GM18505 (cell line): ENCODE results near the gene EVX2.

Experiments used
- ATAC-seq: cut with Tn5 transposase; IDR thresholded peaks from one replicate; pipeline ENCODE4 v1.9.1; 2021; ENCODE audit not compliant: unreplicated experiment
- POLR2A ChIP-seq: IDR thresholded peaks from 4 replicates; pipeline ENCODE4 v1.6.1; 2011; ENCODE audit warnings: borderline replicate concordance; ENCODE audit not compliant: insufficient read depth, insufficient read length; ENCODE audit errors: extremely low read depth

EVX2 gene

DNA sequence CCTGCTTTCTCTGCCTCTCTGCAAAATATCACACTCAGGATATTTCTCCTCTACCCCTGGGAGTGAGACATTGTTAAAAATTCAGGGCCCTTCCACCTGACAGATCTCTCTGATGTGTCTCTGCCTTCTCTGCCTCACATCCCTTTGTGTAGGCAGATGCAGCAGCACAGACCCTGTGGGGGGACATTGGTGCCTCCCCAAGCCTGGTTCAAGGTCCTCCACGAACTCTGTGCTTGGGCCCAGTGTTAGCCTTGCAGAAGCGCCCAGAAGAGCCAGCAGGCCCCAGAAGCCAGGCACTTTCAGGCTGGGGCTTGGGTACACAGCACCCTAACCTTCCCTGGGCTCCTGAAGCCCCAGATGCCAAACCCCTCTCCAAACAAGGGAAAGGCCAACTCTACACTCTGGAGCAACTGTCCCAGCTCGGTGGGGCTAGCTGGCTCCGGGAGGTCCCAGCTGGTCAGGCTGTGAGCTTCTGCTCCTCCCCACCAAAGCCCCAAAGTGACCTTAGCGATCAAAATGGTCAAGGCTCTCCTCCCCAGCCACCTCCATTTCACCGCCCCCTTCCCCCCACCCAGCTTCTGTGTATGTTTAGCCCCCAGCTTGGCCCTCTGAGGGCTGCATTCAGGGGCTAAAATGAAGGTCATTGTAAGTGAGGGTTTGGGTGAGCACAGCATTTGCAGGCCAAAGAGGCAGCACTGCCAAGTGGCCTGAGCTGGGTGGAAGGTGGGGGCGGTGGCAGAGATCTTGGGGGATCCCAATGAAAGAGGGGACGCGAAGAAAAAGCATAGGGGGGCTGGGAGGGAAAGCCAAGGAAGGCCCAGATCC, 41.4 kb upstream of the EVX2 start:
- TF ChIP-seq POLR2A, result no peak
- no peak for ATAC-seq

- TF ChIP-seq POLR2A, result no peak
- no peak for ATAC-seq
Measured at GRCh38 chr2:176124110-176124946, 40.6 kb upstream of the EVX2 start.

DNA sequence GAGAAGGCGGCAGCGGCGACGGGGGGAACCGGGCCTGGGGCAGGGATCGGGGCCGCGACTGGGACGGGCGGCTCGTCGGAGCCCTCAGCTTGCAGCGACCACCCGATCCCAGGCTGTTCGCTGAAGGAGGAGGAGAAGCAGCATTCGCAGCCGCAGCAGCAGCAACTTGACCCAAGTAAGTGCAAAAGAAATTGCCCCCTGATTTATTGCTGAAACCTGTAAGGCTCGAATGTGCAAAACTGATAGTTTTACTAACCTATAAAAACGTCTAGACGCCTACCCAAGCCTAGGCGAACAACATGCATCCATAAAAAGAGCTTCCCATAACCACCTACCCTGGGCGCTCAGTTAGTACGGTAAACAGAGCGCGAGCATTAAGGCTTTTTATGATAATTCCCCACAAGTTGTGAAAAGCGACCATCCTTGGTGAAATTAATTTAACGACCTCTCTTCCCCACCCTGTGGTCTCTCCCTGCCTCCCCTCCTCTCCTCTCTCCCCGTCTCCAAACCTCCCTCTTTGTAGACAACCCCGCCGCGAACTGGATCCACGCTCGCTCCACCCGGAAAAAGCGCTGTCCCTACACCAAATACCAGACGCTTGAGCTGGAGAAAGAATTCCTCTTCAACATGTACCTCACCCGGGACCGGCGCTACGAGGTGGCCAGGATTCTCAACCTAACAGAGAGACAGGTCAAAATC, 39.8 kb upstream of the EVX2 start:
- no peak for TF ChIP-seq POLR2A
- no peak for ATAC-seq

- no peak for ATAC-seq
- TF ChIP-seq POLR2A, result no peak
Measured at GRCh38 chr2:176122683-176123410, 39.1 kb upstream of the EVX2 start, which contains the start of gene HOXD9. Gene HOXD9 (plus strand): TSS chr2:176122719. CDS start chr2:176122769, 50 bp downstream.

DNA sequence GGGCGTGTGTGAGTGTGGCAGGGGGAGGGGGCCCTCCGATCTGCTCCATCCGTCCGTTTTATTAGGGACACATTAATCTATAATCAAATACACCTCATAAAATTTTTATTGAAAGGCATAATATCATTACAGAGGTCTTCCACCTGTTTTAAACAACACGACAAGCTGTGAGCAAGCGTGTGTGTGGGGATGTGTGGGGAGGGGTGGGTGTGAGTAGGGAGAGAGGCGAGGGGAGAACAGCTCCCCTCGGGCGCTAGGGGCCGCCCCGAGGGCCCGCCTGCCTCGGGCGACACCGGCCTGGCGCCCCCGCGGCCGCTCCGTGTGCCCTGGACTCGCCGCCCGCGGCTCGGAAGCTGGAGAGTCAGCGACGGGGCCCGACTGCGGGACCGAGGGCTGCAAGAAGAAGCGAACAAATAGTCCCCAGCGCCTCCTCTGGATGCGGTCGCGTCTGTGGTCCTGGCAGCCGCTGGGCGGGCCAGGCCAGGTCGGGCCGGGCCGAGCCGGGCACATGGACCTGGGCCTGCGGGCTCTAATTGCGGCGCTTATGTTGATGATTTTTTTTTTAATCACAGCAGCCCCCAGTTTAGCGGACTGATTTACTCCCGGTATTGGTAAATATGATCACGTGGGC, 38.4 kb upstream of the EVX2 start:
- no peak for TF ChIP-seq POLR2A
- ATAC-seq, result no peak

GRCh38 chr2:176121190-176122051, 37.7 kb upstream of the EVX2 start:
- no peak for TF ChIP-seq POLR2A
- ATAC-seq, result no peak

DNA sequence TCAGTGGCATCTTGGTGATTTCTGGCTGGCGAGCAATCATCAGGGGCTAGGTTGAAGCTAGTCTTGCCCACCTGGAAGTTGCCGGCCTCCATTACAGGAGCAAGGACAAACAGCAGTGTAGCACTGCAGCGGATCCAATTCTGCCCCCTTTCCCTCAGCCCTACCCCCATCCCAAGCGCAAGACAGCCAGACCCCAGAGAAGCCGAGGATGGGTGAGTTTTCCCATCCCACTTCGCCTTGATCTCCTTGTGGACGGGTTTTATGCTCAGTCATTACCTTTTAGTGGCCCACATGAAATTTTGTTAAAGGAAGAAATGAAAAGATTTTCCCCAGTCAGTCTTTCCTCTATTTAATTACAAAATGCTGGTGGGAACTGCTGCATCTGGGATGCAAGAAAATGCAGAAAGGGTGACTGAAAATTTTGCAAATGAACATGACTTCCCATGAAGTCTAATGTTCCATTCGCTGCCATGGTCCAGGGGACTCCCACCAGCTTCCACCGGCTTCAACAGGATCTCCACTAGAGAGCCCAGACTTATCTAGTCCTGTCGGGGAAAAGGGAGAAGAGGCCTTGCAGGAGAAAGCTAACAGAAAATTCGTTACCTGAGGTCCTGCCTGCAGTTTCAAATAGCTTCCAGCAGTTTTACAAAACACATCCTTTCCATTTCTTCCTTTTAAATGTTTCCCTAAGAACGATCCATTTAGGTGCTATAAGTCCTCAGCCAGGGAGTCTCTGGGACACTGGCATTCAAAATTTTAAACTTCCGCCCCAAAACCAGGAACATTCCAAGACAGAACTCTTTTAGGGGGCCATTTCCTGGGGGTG, 36.8 kb upstream of the EVX2 start:
- TF ChIP-seq POLR2A, result no peak
- no peak for ATAC-seq

DNA sequence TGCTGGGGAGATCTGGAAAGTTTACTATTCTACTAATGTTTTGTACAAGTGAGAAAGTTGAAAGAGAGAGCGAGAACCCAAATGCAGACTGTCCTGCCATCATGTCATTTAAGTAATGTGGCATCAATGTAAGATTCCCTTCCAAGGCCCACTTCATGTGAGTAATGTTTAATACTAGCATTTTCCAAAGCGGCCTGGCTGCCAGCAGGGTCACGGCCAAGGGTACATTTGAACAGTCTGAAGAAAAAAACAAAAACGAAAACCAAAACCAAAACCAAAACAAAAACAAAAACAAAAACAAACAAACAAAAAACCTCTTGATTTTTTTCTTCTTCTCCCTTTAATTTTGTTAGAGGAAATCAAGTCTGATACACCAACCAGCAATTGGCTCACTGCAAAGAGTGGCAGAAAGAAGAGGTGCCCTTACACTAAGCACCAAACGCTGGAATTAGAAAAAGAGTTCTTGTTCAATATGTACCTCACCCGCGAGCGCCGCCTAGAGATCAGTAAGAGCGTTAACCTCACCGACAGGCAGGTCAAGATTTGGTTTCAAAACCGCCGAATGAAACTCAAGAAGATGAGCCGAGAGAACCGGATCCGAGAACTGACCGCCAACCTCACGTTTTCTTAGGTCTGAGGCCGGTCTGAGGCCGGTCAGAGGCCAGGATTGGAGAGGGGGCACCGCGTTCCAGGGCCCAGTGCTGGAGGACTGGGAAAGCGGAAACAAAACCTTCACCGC, 35.0 kb upstream of the EVX2 start:
- no peak for ATAC-seq

DNA sequence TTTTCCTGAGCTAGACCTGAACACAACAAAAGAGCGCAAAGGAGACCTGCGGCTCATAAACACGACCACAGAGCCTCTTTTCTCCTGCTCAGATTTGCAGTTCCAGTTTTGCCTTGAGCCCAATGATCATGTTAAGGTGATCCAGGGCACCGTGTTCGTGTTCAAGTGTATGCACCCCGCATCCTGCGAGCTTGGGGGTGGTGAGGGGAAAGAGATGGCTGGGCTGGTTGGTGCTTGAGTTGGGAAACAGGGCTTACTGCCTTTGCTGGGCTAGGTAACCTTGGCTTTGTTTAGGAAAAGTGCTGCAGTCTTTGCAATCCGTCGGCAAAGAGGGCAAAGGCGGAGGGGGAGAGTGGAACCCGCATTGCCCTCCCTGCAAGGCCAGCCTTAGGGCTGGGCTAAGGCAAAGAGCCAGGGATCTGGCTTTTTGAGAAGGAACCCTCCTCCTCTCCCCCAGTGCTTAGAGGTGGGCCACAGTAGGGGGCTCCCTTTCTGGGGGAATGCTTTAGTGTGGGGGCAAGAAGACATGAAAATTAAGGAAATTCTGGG, 34.1 kb upstream of the EVX2 start:
- TF ChIP-seq POLR2A, result no peak
- ATAC-seq, result no peak

More for the DNA sequence above, 35.0 kb upstream of the EVX2 start:
- TF ChIP-seq POLR2A, result no peak

GRCh38 chr2:176117162-176117822, 33.5 kb upstream of the EVX2 start:
- no peak for TF ChIP-seq POLR2A
- no peak for ATAC-seq
